K562 (cell line): ENCODE results near the gene LEMD3. TPM values are rescaled to one million over a fixed set of nuclear protein-coding genes. Genes with fewer than 3 reads are reported as not detected.
"Not testable (repeated sequence)": the region's sequence is repeated elsewhere in the genome, so short reads cannot be mapped to it uniquely, and the experiment has no call there.

Experiments
- ATAC-seq: fragments of 200-7000 bp; cut with Tn5 transposase; 3 replicates; pipeline ENCODE4 v1.9.1; 2020; ENCODE audit warnings: moderate library complexity
- BruUV-seq: library from RNA; stranded (reverse); fragments of 400-500 nt; replicated peaks from 2 replicates; lab custom pipeline; 2021; lab: Mats Ljungman, UMichigan
- CTCF ChIA-PET: fragments of 300-600 bp; formaldehyde crosslinking; extraction: SDS; loops from one replicate; lab custom pipeline; 2021; ENCODE audit warnings: low intra/inter-chr PET ratio; lab: Yijun Ruan, JAX
- POLR2A ChIA-PET: fragments of 300-600, 350-650 bp; sonication (Branson Sonifier 250); formaldehyde crosslinking; extraction: SDS; loops from one replicate; lab custom pipeline; 2021; ENCODE audit warnings: antibody characterized with exemption, inconsistent platforms; lab: Yijun Ruan, JAX
- DNase-seq, 4 experiments: peaks; one replicate each; pipeline versions ENCODE4 v3.0.0 to v3.0.0-alpha.2; 2011 to 2018; ENCODE audit warnings: low spot score in 3 of 4, mixed read lengths in 3 of 4; ENCODE audit errors: extremely low read depth in 1 of 4
- FAIRE-seq: peaks from 2 replicates; lab custom pipeline; 2011; peaks lifted over from hg19 to GRCh38; lab: Jason Lieb, UNC
- H2AFZ ChIP-seq: 2 replicates; pipeline ENCODE4 v1.6.0; 2011; ENCODE audit warnings: low read depth, low read length, control low read depth, inconsistent platforms
- H3K27ac ChIP-seq: fragments of 200-600 bp; 3 replicates; pipeline ENCODE4 v1.8.0; 2011; ENCODE audit warnings: low read depth, mild to moderate bottlenecking, control low read depth, inconsistent platforms, low read length, moderate library complexity, mixed read lengths; ENCODE audit errors: extremely low read depth
- H3K27me3 ChIP-seq, 2 experiments: fragments of 300-600 bp in 1 of 2; 2 replicates in 1 of 2; 3 replicates in 1 of 2; pipeline versions ENCODE4 v1.6.0 to v1.8.0; 2011; ENCODE audit warnings: inconsistent platforms in 2 of 2, low read length in 2 of 2, mild to moderate bottlenecking in 1 of 2, mixed read lengths in 1 of 2, moderate library complexity in 1 of 2; ENCODE audit not compliant: control insufficient read depth in 2 of 2, insufficient read depth in 2 of 2
- H3K36me3 ChIP-seq: fragments of 300-600 bp; 3 replicates; pipeline ENCODE4 v1.8.0; 2011; ENCODE audit warnings: mild to moderate bottlenecking, low read length, inconsistent platforms; ENCODE audit not compliant: control insufficient read depth, insufficient read depth
- H3K4me1 ChIP-seq, 2 experiments: fragments of 200-600 bp in 1 of 2; replicated peaks in 1 of 2; 2 replicates in 1 of 2; 3 replicates in 1 of 2; pipeline versions ENCODE4 v1.5.1 to v1.8.0; 2011; ENCODE audit warnings: inconsistent platforms in 2 of 2, low read length in 2 of 2, mild to moderate bottlenecking in 1 of 2, mixed read lengths in 1 of 2, moderate library complexity in 1 of 2; ENCODE audit not compliant: control insufficient read depth in 2 of 2, insufficient read depth in 2 of 2
- H3K4me2 ChIP-seq: 2 replicates; pipeline ENCODE4 v1.6.1; 2011; ENCODE audit warnings: low read length, control low read depth, inconsistent platforms, mixed read lengths; ENCODE audit not compliant: insufficient read depth
- H3K4me3 ChIP-seq: fragments of 200-600 bp; sonication (generic), shearing (Covaris generic); 2 replicates; pipeline ENCODE4 v1.5.1; 2016; ENCODE audit warnings: control low read depth, inconsistent platforms
- H3K79me2 ChIP-seq: fragments of 200-600 bp; 3 replicates; pipeline ENCODE4 v1.8.0; 2011; ENCODE audit warnings: low read length, inconsistent platforms; ENCODE audit not compliant: control insufficient read depth, insufficient read depth
- H3K9ac ChIP-seq, 2 experiments: 2 replicates each; pipeline versions ENCODE4 v1.6.0 to v1.6.1; 2011; ENCODE audit warnings: low read depth in 2 of 2, low read length in 2 of 2, control low read depth in 1 of 2, inconsistent platforms in 1 of 2, mild to moderate bottlenecking in 1 of 2, mixed read lengths in 1 of 2; ENCODE audit not compliant: insufficient read depth in 1 of 2
- H3K9me1 ChIP-seq: one replicate; pipeline ENCODE4 v1.6.0; 2011; ENCODE audit warnings: inconsistent platforms, mild to moderate bottlenecking, low read length, moderate library complexity; ENCODE audit not compliant: control insufficient read depth, insufficient read depth
- H3K9me3 ChIP-seq: replicated peaks from 2 replicates; pipeline ENCODE4 v1.5.1; 2011; ENCODE audit warnings: low read depth, low read length, inconsistent platforms; ENCODE audit not compliant: control insufficient read depth, insufficient read depth
- H4K20me1 ChIP-seq: replicated peaks from 2 replicates; pipeline ENCODE4 v1.6.1; 2011; ENCODE audit warnings: low read length, inconsistent platforms, mixed read lengths; ENCODE audit not compliant: control insufficient read depth, insufficient read depth
- NR4A1 ChIP-seq, 2 experiments: fragments of 250-450 bp in 1 of 2; fragments of 450-650 bp in 1 of 2; sonication (Bioruptor Pico) in 1 of 2; IDR thresholded peaks; 2 replicates each; pipeline versions ENCODE4 v1.4.0 to v1.6.1; 2016 to 2020; ENCODE audit warnings: mild to moderate bottlenecking in 2 of 2, missing compliant biosample characterization in 1 of 2, missing genetic modification characterization in 1 of 2, moderate library complexity in 1 of 2
- ZNF785 ChIP-seq: fragments of 250-450 bp; sonication (Bioruptor Pico); IDR thresholded peaks from 2 replicates; pipeline ENCODE4 v1.4.0; 2020; ENCODE audit warnings: mild to moderate bottlenecking
- WGBS: fragments of 100-300 bp; shearing (Covaris generic); methylation state at CpG from one replicate; pipeline ENCODE4 v1.1.6; 2016; ENCODE audit warnings: low coverage, mixed read lengths; ENCODE audit not compliant: insufficient coverage; ENCODE audit errors: missing lambda C conversion rate; 5-methylcytosine and 5-hydroxymethylcytosine counted together
- in situ Hi-C: fragments of 300-500 bp; cut with MboI; formaldehyde crosslinking; loops from 4 replicates; pipeline ENCODE4 v1.15.0; 2018; ENCODE audit warnings: inconsistent platforms, mixed read lengths
- intact Hi-C: fragments of 100-400 bp; cut with micrococcal nuclease; formaldehyde crosslinking; loops from 2 replicates; pipeline ENCODE4 v1.14.2; 2022
- polyA plus RNA-seq, 8 experiments: library from polyadenylated mRNA; depleted of rRNA in 4 of 8; stranded (reverse) in 5 of 8; unstranded in 3 of 8; fragments of >200 nt; fragmentation: Nextera tagmentation in 2 of 8; fragmentation: Illumina TruSeq in 1 of 8; extraction: Ambion mirVana in 2 of 8; extraction: Trizol in 1 of 8; gene quantifications; 2 replicates each; pipeline versions ENCODE4 v1.2.1 to v1.2.3, GENCODE V29; 2011 to 2014; ENCODE audit warnings: inconsistent platforms in 1 of 8, missing spikeins in 1 of 8
- total RNA-seq, 7 experiments: library from RNA; depleted of rRNA in 6 of 7; stranded (reverse); fragments of >200 nt in 6 of 7; fragmentation: Illumina TruSeq in 2 of 7; extraction: Trizol in 2 of 7; gene quantifications; 2 replicates each; pipeline versions ENCODE4 v1.2.1 to v1.2.3, GENCODE V29; 2011 to 2021; ENCODE audit warnings: low replicate concordance in 1 of 7
- TF ChIP-seq, protein P1 (sequence below): fragments of 450-650 bp; IDR thresholded peaks from 2 replicates; pipeline ENCODE4 v1.7.1; 2018; ENCODE audit warnings: mild to moderate bottlenecking, low read depth; ENCODE audit not compliant: partially characterized antibody
- TF ChIP-seq, protein P2 (sequence below), 3 experiments: IDR thresholded peaks in 2 of 3; conservative IDR thresholded peaks in 1 of 3; 2 replicates each; pipeline ENCODE4 v1.5.1; 2011 to 2012; ENCODE audit warnings: low read length in 3 of 3, mild to moderate bottlenecking in 3 of 3, control low read depth in 2 of 3, improper control_type of control experiment in 1 of 3, inconsistent platforms in 1 of 3, low read depth in 1 of 3, mixed read lengths in 1 of 3, moderate library complexity in 1 of 3; ENCODE audit not compliant: insufficient read depth in 2 of 3

The LEMD3 gene
- total and polyA plus RNA-seq, 9 of the 15 experiments (the other 6 are each of a cell fraction or from before 2014, with no cell fraction given): 6.8 to 37.4 (median 17.2) TPM

DNA sequence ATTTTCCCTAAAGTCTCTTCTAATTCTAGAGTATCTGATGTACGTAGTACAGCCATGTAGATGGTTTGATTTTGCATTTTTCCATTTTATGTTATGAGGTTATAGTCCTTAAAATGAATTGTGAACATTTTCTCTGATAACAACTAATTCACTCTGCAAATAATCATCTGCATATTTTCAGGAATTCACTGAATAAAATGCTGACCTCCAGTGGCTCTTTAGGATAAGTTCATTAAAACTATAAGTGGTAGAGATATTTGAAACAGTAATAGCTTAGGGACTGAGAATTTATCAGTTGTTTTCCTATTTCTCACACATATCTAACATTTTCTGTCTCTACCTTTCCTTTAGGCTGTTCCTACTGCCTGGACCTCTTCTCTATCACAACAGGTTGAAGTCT is 113.5 kb downstream of the LEMD3 start (continued):
- TF ChIP-seq, protein P1, sequence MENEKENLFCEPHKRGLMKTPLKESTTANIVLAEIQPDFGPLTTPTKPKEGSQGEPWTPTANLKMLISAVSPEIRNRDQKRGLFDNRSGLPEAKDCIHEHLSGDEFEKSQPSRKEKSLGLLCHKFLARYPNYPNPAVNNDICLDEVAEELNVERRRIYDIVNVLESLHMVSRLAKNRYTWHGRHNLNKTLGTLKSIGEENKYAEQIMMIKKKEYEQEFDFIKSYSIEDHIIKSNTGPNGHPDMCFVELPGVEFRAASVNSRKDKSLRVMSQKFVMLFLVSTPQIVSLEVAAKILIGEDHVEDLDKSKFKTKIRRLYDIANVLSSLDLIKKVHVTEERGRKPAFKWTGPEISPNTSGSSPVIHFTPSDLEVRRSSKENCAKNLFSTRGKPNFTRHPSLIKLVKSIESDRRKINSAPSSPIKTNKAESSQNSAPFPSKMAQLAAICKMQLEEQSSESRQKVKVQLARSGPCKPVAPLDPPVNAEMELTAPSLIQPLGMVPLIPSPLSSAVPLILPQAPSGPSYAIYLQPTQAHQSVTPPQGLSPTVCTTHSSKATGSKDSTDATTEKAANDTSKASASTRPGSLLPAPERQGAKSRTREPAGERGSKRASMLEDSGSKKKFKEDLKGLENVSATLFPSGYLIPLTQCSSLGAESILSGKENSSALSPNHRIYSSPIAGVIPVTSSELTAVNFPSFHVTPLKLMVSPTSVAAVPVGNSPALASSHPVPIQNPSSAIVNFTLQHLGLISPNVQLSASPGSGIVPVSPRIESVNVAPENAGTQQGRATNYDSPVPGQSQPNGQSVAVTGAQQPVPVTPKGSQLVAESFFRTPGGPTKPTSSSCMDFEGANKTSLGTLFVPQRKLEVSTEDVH: no peak
- TF ChIP-seq, protein P2, sequence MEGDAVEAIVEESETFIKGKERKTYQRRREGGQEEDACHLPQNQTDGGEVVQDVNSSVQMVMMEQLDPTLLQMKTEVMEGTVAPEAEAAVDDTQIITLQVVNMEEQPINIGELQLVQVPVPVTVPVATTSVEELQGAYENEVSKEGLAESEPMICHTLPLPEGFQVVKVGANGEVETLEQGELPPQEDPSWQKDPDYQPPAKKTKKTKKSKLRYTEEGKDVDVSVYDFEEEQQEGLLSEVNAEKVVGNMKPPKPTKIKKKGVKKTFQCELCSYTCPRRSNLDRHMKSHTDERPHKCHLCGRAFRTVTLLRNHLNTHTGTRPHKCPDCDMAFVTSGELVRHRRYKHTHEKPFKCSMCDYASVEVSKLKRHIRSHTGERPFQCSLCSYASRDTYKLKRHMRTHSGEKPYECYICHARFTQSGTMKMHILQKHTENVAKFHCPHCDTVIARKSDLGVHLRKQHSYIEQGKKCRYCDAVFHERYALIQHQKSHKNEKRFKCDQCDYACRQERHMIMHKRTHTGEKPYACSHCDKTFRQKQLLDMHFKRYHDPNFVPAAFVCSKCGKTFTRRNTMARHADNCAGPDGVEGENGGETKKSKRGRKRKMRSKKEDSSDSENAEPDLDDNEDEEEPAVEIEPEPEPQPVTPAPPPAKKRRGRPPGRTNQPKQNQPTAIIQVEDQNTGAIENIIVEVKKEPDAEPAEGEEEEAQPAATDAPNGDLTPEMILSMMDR (IDR thresholded peaks at IDR 0.05 in 2 of 3, conservative IDR thresholded peaks at IDR 0.05 in 1 of 3; ENCODE audit: insufficient read depth in 2 of 3, low read depth in 1 of 3, low read length in 3 of 3): peak in 2 of 3 experiments; percentile 7 to 19; a peak in 3 of 6 replicates
- TF ChIP-seq NR4A1 (CRISPR knock-in tag; IDR thresholded peaks at IDR 0.05) (no peak), NR4A1 (tag; IDR thresholded peaks at IDR 0.05) (no peak), ZNF785 (CRISPR knock-in tag) (no peak)

DNA sequence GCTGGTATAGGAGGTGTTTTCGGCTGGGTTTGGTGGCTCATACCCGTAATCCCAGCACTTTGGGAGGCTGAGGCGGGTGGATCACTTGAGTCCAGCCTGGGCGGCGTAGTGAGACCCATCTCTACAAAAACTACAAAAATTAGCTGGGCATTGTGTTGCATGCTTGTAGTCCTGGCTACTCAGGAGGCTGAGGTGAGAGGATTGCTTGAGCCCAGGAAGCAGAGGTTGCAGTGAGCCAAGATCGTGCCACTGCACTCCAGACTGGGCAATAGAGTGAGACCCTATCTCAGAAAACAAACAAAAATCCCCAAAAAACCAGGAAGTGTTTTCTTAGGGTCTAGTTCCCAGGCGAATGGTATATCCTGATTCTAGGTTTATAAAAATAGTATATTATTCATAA is 116.1 kb downstream of the LEMD3 start:
- H4K20me1 ChIP-seq, DNase-seq, POLR2A ChIA-PET: not testable (repeated sequence)

More for the DNA sequence above, 116.1 kb downstream of the LEMD3 start:
- H3K4me1 ChIP-seq, H3K27ac ChIP-seq, H3K36me3 ChIP-seq, BruUV-seq, in situ Hi-C loops, H3K4me3 ChIP-seq, H3K9me3 ChIP-seq, H3K4me2 ChIP-seq, H2AFZ ChIP-seq, FAIRE-seq, CTCF ChIA-PET, H3K27me3 ChIP-seq, H3K79me2 ChIP-seq, H3K9me1 ChIP-seq, ATAC-seq, intact Hi-C loops, H3K9ac ChIP-seq: not testable (repeated sequence)
- 4% methylated on average over 7 of the region's 7 CpGs for WGBS
